SK-N-SH (cell line): ENCODE data around the gene GUCY1A1. TPM values are rescaled to one million over a fixed set of nuclear protein-coding genes. Genes with fewer than 3 reads are reported as not detected.

Source experiments
- CTCF ChIA-PET: fragments of 300-600, 350-600 bp; formaldehyde crosslinking; extraction: SDS; loops from one replicate; lab custom pipeline; 2021; lab: Yijun Ruan, JAX
- POLR2A ChIA-PET: fragments of 350-600 bp; sonication (Branson Sonifier 250); formaldehyde crosslinking; extraction: SDS; loops from one replicate; lab custom pipeline; 2020; ENCODE audit warnings: antibody characterized with exemption, inconsistent platforms; lab: Yijun Ruan, JAX
- DNase-seq: peaks from one replicate; pipeline ENCODE4 v3.0.0; 2012
- H2AFZ ChIP-seq: fragments of 200-600 bp; sonication (generic); 2 replicates; pipeline ENCODE4 v1.8.1; 2016; ENCODE audit warnings: antibody characterized with exemption, mild to moderate bottlenecking, low read depth
- H3F3A ChIP-seq: fragments of 200-600 bp; sonication (generic); replicated peaks from 2 replicates; pipeline ENCODE3; 2016; ENCODE audit warnings: antibody characterized with exemption, mild to moderate bottlenecking; ENCODE audit not compliant: insufficient read depth
- H3K27ac ChIP-seq, 2 experiments: fragments of 200-500 bp in 1 of 2; fragments of 200-600 bp in 1 of 2; sonication (Bioruptor generic) in 1 of 2; sonication (generic), shearing (Covaris generic) in 1 of 2; 2 replicates each; pipeline versions ENCODE4 v1.5.1 to v1.6.1; 2014 to 2016; ENCODE audit warnings: low read depth in 2 of 2, inconsistent platforms in 1 of 2, low read length in 1 of 2, mild to moderate bottlenecking in 1 of 2, mixed read lengths in 1 of 2
- H3K27me3 ChIP-seq: fragments of 200-600 bp; sonication (generic), shearing (Covaris generic); 2 replicates; pipeline ENCODE4 v1.6.1; 2016; ENCODE audit warnings: mixed run types; ENCODE audit not compliant: insufficient read depth
- H3K36me3 ChIP-seq, 2 experiments: fragments of 200-500 bp in 1 of 2; fragments of 200-600 bp in 1 of 2; sonication (Bioruptor generic) in 1 of 2; sonication (generic) in 1 of 2; replicated peaks in 1 of 2; 2 replicates each; pipeline versions ENCODE3 to v1.5.1; 2014 to 2016; ENCODE audit warnings: low read length in 1 of 2, mild to moderate bottlenecking in 1 of 2; ENCODE audit not compliant: insufficient read depth in 2 of 2, control insufficient read depth in 1 of 2
- H3K4me1 ChIP-seq, 2 experiments: fragments of 200-500 bp in 1 of 2; fragments of 200-600 bp in 1 of 2; sonication (Bioruptor generic) in 1 of 2; sonication (generic), shearing (Covaris generic) in 1 of 2; 2 replicates each; pipeline versions ENCODE4 v1.5.1 to v1.6.1; 2014 to 2016; ENCODE audit warnings: low read depth in 1 of 2, low read length in 1 of 2, mixed run types in 1 of 2; ENCODE audit not compliant: insufficient read depth in 2 of 2, control insufficient read depth in 1 of 2
- H3K4me2 ChIP-seq: fragments of 200-600 bp; sonication (generic), shearing (Covaris generic); 2 replicates; pipeline ENCODE4 v1.6.1; 2017; ENCODE audit warnings: mixed run types
- H3K4me3 ChIP-seq, 2 experiments: fragments of 200-500 bp in 1 of 2; fragments of 200-600 bp in 1 of 2; sonication (Bioruptor generic) in 1 of 2; sonication (generic), shearing (Covaris generic) in 1 of 2; 2 replicates each; pipeline versions ENCODE4 v1.5.1 to v1.8.1; 2014 to 2016; ENCODE audit warnings: low read depth in 2 of 2, inconsistent platforms in 1 of 2, low read length in 1 of 2, mild to moderate bottlenecking in 1 of 2, mixed read lengths in 1 of 2, moderate library complexity in 1 of 2
- H3K79me2 ChIP-seq: fragments of 200-600 bp; sonication (generic); 2 replicates; pipeline ENCODE4 v1.8.1; 2017; ENCODE audit warnings: mild to moderate bottlenecking; ENCODE audit not compliant: insufficient read depth
- H3K9ac ChIP-seq: fragments of 200-600 bp; sonication (generic); 2 replicates; pipeline ENCODE4 v1.6.1; 2017; ENCODE audit warnings: mixed run types
- H3K9me2 ChIP-seq: fragments of 200-600 bp; sonication (generic); 2 replicates; pipeline ENCODE4 v1.6.1; 2017; ENCODE audit warnings: mixed run types
- H3K9me3 ChIP-seq: fragments of 200-600 bp; sonication (generic); 2 replicates; pipeline ENCODE4 v1.6.1; 2017; ENCODE audit warnings: mixed run types, mild to moderate bottlenecking, moderate library complexity
- H4K20me1 ChIP-seq: fragments of 200-600 bp; sonication (generic); 2 replicates; pipeline ENCODE4 v1.6.1; 2017; ENCODE audit warnings: mild to moderate bottlenecking, mixed run types; ENCODE audit not compliant: insufficient read depth
- CTCF ChIP-seq: fragments of 200-600 bp; sonication (generic); IDR thresholded peaks from 2 replicates; pipeline ENCODE4 v1.6.1; 2017; ENCODE audit warnings: antibody characterized with exemption, mild to moderate bottlenecking, moderate library complexity
- EZH2phosphoT487 ChIP-seq: fragments of 200-600 bp; sonication (generic); IDR thresholded peaks from 2 replicates; pipeline ENCODE4 v1.6.1; 2017; ENCODE audit warnings: low read depth, mixed run types, mild to moderate bottlenecking, antibody characterized with exemption, moderate library complexity, borderline replicate concordance
- FOXJ3 ChIP-seq: sonication (generic); formaldehyde crosslinking; IDR thresholded peaks from 2 replicates; pipeline ENCODE4 v1.5.1; 2020; ENCODE audit warnings: mild to moderate bottlenecking, missing genetic modification reagents
- GABPA ChIP-seq: IDR thresholded peaks from 2 replicates; pipeline ENCODE4 v1.4.0; 2012; ENCODE audit warnings: low read depth, mild to moderate bottlenecking
- GATA2 ChIP-seq: sonication (generic); formaldehyde crosslinking; IDR thresholded peaks from 2 replicates; pipeline ENCODE4 v1.5.0; 2020; ENCODE audit warnings: mild to moderate bottlenecking, missing genetic modification reagents
- JUND ChIP-seq: IDR thresholded peaks from 2 replicates; pipeline ENCODE4 v1.4.0; 2012
- MAX ChIP-seq: IDR thresholded peaks from 2 replicates; pipeline ENCODE4 v1.4.0; 2012; ENCODE audit warnings: low read depth
- NRF1 ChIP-seq: IDR thresholded peaks from 2 replicates; pipeline ENCODE4 v1.6.1; 2012; ENCODE audit warnings: low read depth, mild to moderate bottlenecking, low read length
- POLR2AphosphoS5 ChIP-seq: IDR thresholded peaks from 2 replicates; pipeline ENCODE4 v1.6.1; 2012; ENCODE audit warnings: low read depth, low read length
- RAD21 ChIP-seq: IDR thresholded peaks from 2 replicates; pipeline ENCODE4 v1.6.1; 2012; ENCODE audit warnings: mild to moderate bottlenecking, low read length
- REST ChIP-seq: IDR thresholded peaks from 2 replicates; pipeline ENCODE4 v1.6.1; 2012; ENCODE audit warnings: mild to moderate bottlenecking, low read depth, low read length, moderate library complexity
- RFX5 ChIP-seq: IDR thresholded peaks from 2 replicates; pipeline ENCODE4 v1.6.1; 2012; ENCODE audit warnings: mild to moderate bottlenecking, improper control_type of control experiment, low read length
- SIN3A ChIP-seq: IDR thresholded peaks from 2 replicates; pipeline ENCODE4 v1.6.1; 2012; ENCODE audit warnings: low read depth, mild to moderate bottlenecking, low read length, moderate library complexity, borderline replicate concordance
- TCF12 ChIP-seq: IDR thresholded peaks from 2 replicates; pipeline ENCODE4 v1.4.0; 2012
- YY1 ChIP-seq: IDR thresholded peaks from 2 replicates; pipeline ENCODE4 v1.4.0; 2012; ENCODE audit warnings: low read depth, mild to moderate bottlenecking
- WGBS: methylation state at CpG from one replicate; pipeline ENCODE4 v1.1.6; 2017; ENCODE audit warnings: low lambda C conversion rate; 5-methylcytosine and 5-hydroxymethylcytosine counted together
- polyA plus RNA-seq, 3 experiments: library from polyadenylated mRNA; depleted of rRNA; stranded (reverse); fragments of >200 nt; gene quantifications; 2 replicates each; pipeline ENCODE4 v1.2.3, GENCODE V29; 2012

Gene GUCY1A1
- polyA plus RNA-seq, 1 of the 3 experiments (the other 2 are of a cell fraction): 0.03 TPM

- TF ChIP-seq REST (no peak), POLR2AphosphoS5 (no peak), CTCF (no peak), RFX5 (no peak), NRF1 (no peak), RAD21 (no peak), EZH2phosphoT487 (no peak), SIN3A (no peak)
- TF ChIP-seq, all 33 proteins: peak for 0
These were observed 28.3 kb upstream of the GUCY1A1 start (continued) for GRCh38 chr4:155638195-155638965.

- H3K27me3 ChIP-seq: no peaks in the 10 kb centered on the region
- no peak overlapping the region for H2AFZ ChIP-seq
- H3K4me1 ChIP-seq: no peaks in the 10 kb centered on the region
- H3K4me2 ChIP-seq: no peak overlapping the region
- no peaks in the 10 kb centered on the region for H3K9me2 ChIP-seq
- no peak for TF ChIP-seq FOXJ3 (CRISPR knock-in tag)
- no peak for TF ChIP-seq TCF12
- TF ChIP-seq JUND: no peak
- no peak for TF ChIP-seq GATA2 (CRISPR knock-in tag)
- TF ChIP-seq YY1: no peak
- no peak for TF ChIP-seq GABPA
- no peak for TF ChIP-seq MAX
- H3F3A ChIP-seq: no peaks in the 10 kb centered on the region
- CTCF ChIA-PET: no interaction called here
- H3K79me2 ChIP-seq: no peaks in the 10 kb centered on the region
- no peak overlapping the region for H3K9ac ChIP-seq
- POLR2A ChIA-PET: no interaction called here
- no peaks in the 10 kb centered on the region for H3K9me3 ChIP-seq
- no peak for DNase-seq
- H3K4me3 ChIP-seq: no peak overlapping the region
- no peaks in the 10 kb centered on the region for H4K20me1 ChIP-seq
- no peaks in the 10 kb centered on the region for H3K36me3 ChIP-seq
- 81% methylated on average over 3 of the region's 3 CpGs for WGBS
- no peak overlapping the region for H3K27ac ChIP-seq
These were observed 26.7 kb upstream of the GUCY1A1 start for GRCh38 chr4:155639704-155640523.
